Inferior parietal cortex (tissue), 1 donor: ENCODE measurements around the gene ZNF222.
A peak's percentile ranks its signal among the peaks of the same experiment; 100 is the strongest.

Experiments used
- DNase-seq: peaks from one replicate; pipeline ENCODE4 v3.0.0-alpha.2; 2016; ENCODE audit errors: extremely low spot score

The ZNF222 gene

GRCh38 chr19:44025217-44025936 lies at the start of gene ZNF222:
TSS of gene ZNF222 (plus strand) at chr19:44025379. CDS start at chr19:44025437, 58 bp downstream.
- DNase-seq: peak; percentile 95

- no peak for DNase-seq
These were observed 48.4 kb upstream of the ZNF222 start for GRCh38 chr19:43976732-43977131.

GRCh38 chr19:43983544-43983911 lies 41.7 kb upstream of the ZNF222 start:
- no peak for DNase-seq

- peak; percentile 97 for DNase-seq
These were observed 41.1 kb upstream of the ZNF222 start, which contains the start of gene ZNF155 for GRCh38 chr19:43983912-43984686. TSS of gene ZNF155 (plus strand) at chr19:43984188. CDS start at chr19:43988544, 4,356 bp downstream.

GRCh38 chr19:43984687-43985000 lies 40.5 kb upstream of the ZNF222 start:
- DNase-seq: no peak

- DNase-seq: no peak
These were observed 27.4 kb upstream of the ZNF222 start for GRCh38 chr19:43997631-43998290.

GRCh38 chr19:44002212-44002565 lies 23.0 kb upstream of the ZNF222 start:
- DNase-seq: no peak

- peak; percentile 99 for DNase-seq
These were observed 22.4 kb upstream of the ZNF222 start, which contains the start of gene ZNF230 for GRCh38 chr19:44002566-44003460. TSS of gene ZNF230 (plus strand) at chr19:44002957. CDS start at chr19:44007079, 4,122 bp downstream.

- peak; percentile 13 for DNase-seq
These were observed 21.6 kb upstream of the ZNF222 start for GRCh38 chr19:44003461-44004009.

GRCh38 chr19:44005973-44006372 lies 19.2 kb upstream of the ZNF222 start:
- DNase-seq: no peak

GRCh38 chr19:44007473-44007872 lies 17.7 kb upstream of the ZNF222 start:
- DNase-seq: no peak

- no peak for DNase-seq
These were observed 14.7 kb upstream of the ZNF222 start for GRCh38 chr19:44010468-44010867.

- DNase-seq: no peak
These were observed 5.7 kb upstream of the ZNF222 start for GRCh38 chr19:44019498-44019897.

GRCh38 chr19:44021221-44021620 lies 4.0 kb upstream of the ZNF222 start:
- DNase-seq: no peak

GRCh38 chr19:44024900-44025216 lies 321 bp upstream of the ZNF222 start:
- no peak for DNase-seq

- DNase-seq: no peak
These were observed 1.4 kb downstream of the ZNF222 start for GRCh38 chr19:44026622-44027021.

- DNase-seq: no peak
These were observed 6.9 kb downstream of the ZNF222 start for GRCh38 chr19:44032001-44032610.

GRCh38 chr19:44042147-44042546 lies 17.0 kb downstream of the ZNF222 start:
- no peak for DNase-seq

- peak; percentile 6 for DNase-seq
These were observed 25.8 kb downstream of the ZNF222 start for GRCh38 chr19:44050740-44051649.
